Measurements from ENCODE around the gene LEAP2. TPM values are rescaled to one million over a fixed set of nuclear protein-coding genes. Genes with fewer than 3 reads are reported as not detected.

Gene LEAP2
- total RNA-seq, 1 donor from 2014 or later = 0.27 TPM

DNA sequence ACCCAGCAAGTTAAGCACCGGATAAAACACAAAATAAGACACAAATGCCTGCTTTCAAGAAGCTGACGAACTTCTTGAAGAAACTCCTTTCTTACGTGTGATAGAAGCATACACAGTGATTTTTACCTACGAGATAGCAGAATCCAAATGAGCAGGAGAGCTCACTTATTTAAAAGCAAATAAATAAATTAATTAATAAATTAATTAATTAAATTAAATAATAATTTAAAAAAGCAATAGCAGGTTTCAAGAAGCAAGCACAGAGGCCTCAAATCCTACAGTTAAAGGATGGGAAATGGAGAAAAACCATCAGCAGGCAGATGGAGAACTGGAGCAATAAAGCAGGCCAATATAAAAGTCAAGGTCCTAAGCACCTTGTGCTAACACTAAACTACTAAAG is 17.3 kb downstream of the LEAP2 start:
- H3K4me1 Mint-ChIP-seq (ENCODE audit: low read depth, unreplicated experiment) = peaks cover 14% of the 10 kb centered on the region
- H3K4me1 ChIP-seq (ENCODE audit: insufficient read depth, low read length) = no peaks in the 10 kb centered on the region
- peaks cover 26% of the 10 kb centered on the region for H3K36me3 Mint-ChIP-seq (ENCODE audit: low read depth, unreplicated experiment)
- H4K20me1 ChIP-seq (ENCODE audit: insufficient read depth, low read length) = peaks cover 57% of the 10 kb centered on the region
- no peak overlapping the region for H3K4me3 Mint-ChIP-seq (ENCODE audit: unreplicated experiment)
- no peak overlapping the region for H3K4me3 ChIP-seq (ENCODE audit: insufficient read depth, low read depth, low read length)
- H3K27ac ChIP-seq (ENCODE audit: low read depth, low read length) = no peak overlapping the region
- no peak for DNase-seq (ENCODE audit: low read depth)
- H2AFZ ChIP-seq (ENCODE audit: low read depth, low read length) = no peak overlapping the region
- H3K4me2 ChIP-seq (ENCODE audit: low read length) = no peak overlapping the region
- no peaks in the 10 kb centered on the region for H3K27me3 Mint-ChIP-seq (ENCODE audit: low read depth, unreplicated experiment)
- peaks cover 82% of the 10 kb centered on the region for H3K36me3 ChIP-seq (ENCODE audit: insufficient read depth, low read length)
- H3K27ac Mint-ChIP-seq (ENCODE audit: unreplicated experiment) = no peak overlapping the region
- H3K9ac ChIP-seq (ENCODE audit: low read length) = no peak overlapping the region
- FAIRE-seq = no peak
- H3K9me3 ChIP-seq (ENCODE audit: insufficient read depth, low read depth, low read length) = no peaks in the 10 kb centered on the region
- no peaks in the 10 kb centered on the region for H3K9me3 Mint-ChIP-seq (ENCODE audit: unreplicated experiment)
- no peak for TF ChIP-seq EZH2 (IDR thresholded peaks at IDR 0.05; ENCODE audit: insufficient read depth, low read length)
- TF ChIP-seq, protein P1, sequence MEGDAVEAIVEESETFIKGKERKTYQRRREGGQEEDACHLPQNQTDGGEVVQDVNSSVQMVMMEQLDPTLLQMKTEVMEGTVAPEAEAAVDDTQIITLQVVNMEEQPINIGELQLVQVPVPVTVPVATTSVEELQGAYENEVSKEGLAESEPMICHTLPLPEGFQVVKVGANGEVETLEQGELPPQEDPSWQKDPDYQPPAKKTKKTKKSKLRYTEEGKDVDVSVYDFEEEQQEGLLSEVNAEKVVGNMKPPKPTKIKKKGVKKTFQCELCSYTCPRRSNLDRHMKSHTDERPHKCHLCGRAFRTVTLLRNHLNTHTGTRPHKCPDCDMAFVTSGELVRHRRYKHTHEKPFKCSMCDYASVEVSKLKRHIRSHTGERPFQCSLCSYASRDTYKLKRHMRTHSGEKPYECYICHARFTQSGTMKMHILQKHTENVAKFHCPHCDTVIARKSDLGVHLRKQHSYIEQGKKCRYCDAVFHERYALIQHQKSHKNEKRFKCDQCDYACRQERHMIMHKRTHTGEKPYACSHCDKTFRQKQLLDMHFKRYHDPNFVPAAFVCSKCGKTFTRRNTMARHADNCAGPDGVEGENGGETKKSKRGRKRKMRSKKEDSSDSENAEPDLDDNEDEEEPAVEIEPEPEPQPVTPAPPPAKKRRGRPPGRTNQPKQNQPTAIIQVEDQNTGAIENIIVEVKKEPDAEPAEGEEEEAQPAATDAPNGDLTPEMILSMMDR (IDR thresholded peaks at IDR 0.05; ENCODE audit: insufficient read depth, low read depth, low read length) = no peak
- H3K79me2 ChIP-seq (ENCODE audit: insufficient read depth, low read length) = peaks cover 48% of the 10 kb centered on the region
- H3K27me3 ChIP-seq (ENCODE audit: insufficient read depth, low read length) = no peaks in the 10 kb centered on the region

DNA sequence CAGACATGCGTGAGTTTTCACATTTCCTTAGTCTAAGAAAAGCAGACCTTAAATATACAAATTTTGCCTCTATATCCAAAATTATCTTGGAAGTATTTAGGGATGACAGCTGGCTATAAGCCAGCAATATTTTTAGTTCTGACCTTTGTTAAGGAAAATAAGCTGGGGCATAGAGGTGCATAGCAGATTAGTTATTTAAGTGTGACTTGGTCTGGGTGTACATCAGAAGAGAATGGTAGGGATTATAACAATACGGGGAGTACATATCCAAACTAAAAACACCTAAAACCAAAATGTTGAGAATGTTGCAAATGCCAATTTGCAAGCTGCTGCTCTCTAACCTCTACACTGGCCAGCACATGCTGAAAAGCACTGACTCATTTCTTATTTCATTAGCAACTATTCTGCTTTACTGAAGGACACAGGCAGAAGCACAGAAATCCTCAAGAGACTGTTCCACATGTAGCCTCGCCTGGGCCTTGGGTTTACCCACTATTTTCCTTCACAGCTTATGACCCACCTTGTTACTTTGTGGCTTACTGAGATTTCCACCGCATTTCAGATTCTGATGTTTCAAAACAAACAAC is 22.3 kb downstream of the LEAP2 start:
- FAIRE-seq = no peak
- Mint-ChIP-seq H3K27me3 (ENCODE audit: low read depth, unreplicated experiment) (no peaks in the 10 kb centered on the region), H3K36me3 (ENCODE audit: low read depth, unreplicated experiment) (peaks cover 33% of the 10 kb centered on the region), H3K4me3 (ENCODE audit: unreplicated experiment) (no peak overlapping the region), H3K9me3 (ENCODE audit: unreplicated experiment) (no peaks in the 10 kb centered on the region), H3K27ac (ENCODE audit: unreplicated experiment) (peak overlapping the region; percentile 47), H3K4me1 (ENCODE audit: low read depth, unreplicated experiment) (peaks cover 12% of the 10 kb centered on the region)
- Histone ChIP-seq H3K79me2 (ENCODE audit: insufficient read depth, low read length) (peaks cover 59% of the 10 kb centered on the region), H3K4me2 (ENCODE audit: low read length) (no peak overlapping the region), H4K20me1 (ENCODE audit: insufficient read depth, low read length) (peaks cover 67% of the 10 kb centered on the region), H2AFZ (ENCODE audit: low read depth, low read length) (no peak overlapping the region), H3K9ac (ENCODE audit: low read length) (no peak overlapping the region), H3K9me3 (ENCODE audit: insufficient read depth, low read depth, low read length) (no peaks in the 10 kb centered on the region), H3K27me3 (ENCODE audit: insufficient read depth, low read length) (no peaks in the 10 kb centered on the region), H3K4me1 (ENCODE audit: insufficient read depth, low read length) (no peaks in the 10 kb centered on the region), H3K36me3 (ENCODE audit: insufficient read depth, low read length) (peaks cover 78% of the 10 kb centered on the region), H3K4me3 (ENCODE audit: insufficient read depth, low read depth, low read length) (no peak overlapping the region), H3K27ac (ENCODE audit: low read depth, low read length) (no peak overlapping the region)
- TF ChIP-seq, protein P1 (IDR thresholded peaks at IDR 0.05; ENCODE audit: insufficient read depth, low read depth, low read length) = no peak
- TF ChIP-seq EZH2 (IDR thresholded peaks at IDR 0.05; ENCODE audit: insufficient read depth, low read length) = no peak
- DNase-seq (ENCODE audit: low read depth) = no peak

DNA sequence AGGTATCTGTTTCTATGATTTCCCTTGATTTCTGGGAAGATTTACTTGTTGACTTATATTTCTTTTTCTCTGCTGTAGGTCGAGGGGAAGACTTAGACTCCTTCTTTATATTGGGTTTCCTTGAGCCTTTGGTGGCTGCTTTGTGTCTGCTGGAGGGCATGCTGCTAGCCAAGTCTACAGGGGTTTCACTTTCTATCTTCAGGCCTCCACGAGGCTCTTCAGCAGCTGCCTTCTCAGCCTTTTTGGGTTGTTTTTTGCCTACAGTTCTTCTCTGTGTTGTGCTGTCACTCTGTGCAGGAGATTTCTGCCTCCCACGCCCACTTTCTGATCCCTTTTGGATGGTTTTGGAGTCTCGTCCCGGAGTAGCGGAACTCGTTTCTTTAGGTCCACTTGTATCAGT is 23.2 kb downstream of the LEAP2 start:
- no peak overlapping the region for H3K4me2 ChIP-seq (ENCODE audit: low read length)
- Mint-ChIP-seq H3K27ac (ENCODE audit: unreplicated experiment) (peak overlapping the region; percentile 47), H3K4me3 (ENCODE audit: unreplicated experiment) (no peak overlapping the region), H3K36me3 (ENCODE audit: low read depth, unreplicated experiment) (peaks cover 35% of the 10 kb centered on the region), H3K4me1 (ENCODE audit: low read depth, unreplicated experiment) (peaks cover 12% of the 10 kb centered on the region), H3K27me3 (ENCODE audit: low read depth, unreplicated experiment) (no peaks in the 10 kb centered on the region), H3K9me3 (ENCODE audit: unreplicated experiment) (no peaks in the 10 kb centered on the region)
- peaks cover 78% of the 10 kb centered on the region for H3K36me3 ChIP-seq (ENCODE audit: insufficient read depth, low read length)
- FAIRE-seq = no peak
- no peaks in the 10 kb centered on the region for H3K9me3 ChIP-seq (ENCODE audit: insufficient read depth, low read depth, low read length)
- TF ChIP-seq EZH2 (IDR thresholded peaks at IDR 0.05; ENCODE audit: insufficient read depth, low read length) = no peak
- TF ChIP-seq, protein P1 (IDR thresholded peaks at IDR 0.05; ENCODE audit: insufficient read depth, low read depth, low read length) = no peak
- H3K4me3 ChIP-seq (ENCODE audit: insufficient read depth, low read depth, low read length) = no peak overlapping the region
- H2AFZ ChIP-seq (ENCODE audit: low read depth, low read length) = no peak overlapping the region
- no peak overlapping the region for H3K9ac ChIP-seq (ENCODE audit: low read length)
- no peaks in the 10 kb centered on the region for H3K4me1 ChIP-seq (ENCODE audit: insufficient read depth, low read length)
- DNase-seq (ENCODE audit: low read depth) = no peak
- peaks cover 72% of the 10 kb centered on the region for H4K20me1 ChIP-seq (ENCODE audit: insufficient read depth, low read length)
- no peaks in the 10 kb centered on the region for H3K27me3 ChIP-seq (ENCODE audit: insufficient read depth, low read length)
- H3K27ac ChIP-seq (ENCODE audit: low read depth, low read length) = no peak overlapping the region
- H3K79me2 ChIP-seq (ENCODE audit: insufficient read depth, low read length) = peaks cover 65% of the 10 kb centered on the region
